Vagina (tissue), 2 donors: ENCODE results near the gene FAXDC2. TPM values are rescaled to one million over a fixed set of nuclear protein-coding genes. Genes with fewer than 3 reads are reported as not detected.

Experiments
- DNase-seq, 2 donors: peaks; one replicate each; pipeline ENCODE4 v3.0.0-alpha.2; 2017; ENCODE audit errors: extremely low spot score in 2 of 2
- H3K27ac ChIP-seq: fragments of 200-600 bp; sonication (generic); one replicate; pipeline ENCODE4 v1.5.1; 2019
- H3K27me3 ChIP-seq: fragments of 200-600 bp; sonication (generic); one replicate; pipeline ENCODE4 v1.5.1; 2019
- H3K36me3 ChIP-seq, 2 donors: fragments of 200-600 bp; sonication (generic); one replicate each; pipeline ENCODE4 v1.5.1; 2017 to 2019
- H3K4me1 ChIP-seq: fragments of 200-600 bp; sonication (generic); one replicate; pipeline ENCODE4 v1.5.1; 2019
- H3K4me3 ChIP-seq, 2 donors: fragments of 200-600 bp; sonication (generic); 1 replicate in 1 of 2; 2 replicates in 1 of 2; pipeline ENCODE4 v1.5.1; 2016 to 2019
- H3K9me3 ChIP-seq: fragments of 200-600 bp; sonication (generic); one replicate; pipeline ENCODE4 v1.5.1; 2019
- CTCF ChIP-seq, 3 experiments: fragments of 450-650 bp in 2 of 3; fragments of 200-600 bp in 1 of 3; sonication (generic) in 1 of 3; IDR thresholded peaks; one replicate each; pipeline ENCODE4 v1.5.1; 2017 to 2019; ENCODE audit warnings: antibody characterized with exemption in 3 of 3, mild to moderate bottlenecking in 2 of 3, moderate library complexity in 2 of 3
- POLR2A ChIP-seq, 2 donors: fragments of 450-650 bp; IDR thresholded peaks; one replicate each; pipeline ENCODE4 v1.6.1; 2017; ENCODE audit warnings: antibody characterized with exemption in 2 of 2, mild to moderate bottlenecking in 2 of 2, moderate library complexity in 2 of 2
- POLR2AphosphoS5 ChIP-seq, 2 donors: sonication (generic); formaldehyde crosslinking; IDR thresholded peaks; one replicate each; pipeline ENCODE4 v1.9.0; 2017; ENCODE audit warnings: antibody characterized with exemption in 2 of 2, mild to moderate bottlenecking in 2 of 2, low read depth in 1 of 2; ENCODE audit not compliant: insufficient read depth in 1 of 2
- intact Hi-C: fragments of 100-400 bp; cut with DNase I; formaldehyde crosslinking; loops from one replicate; pipeline ENCODE4 v1.15.1; 2023
- total RNA-seq: library from RNA; depleted of rRNA; stranded (reverse); fragments of >200 nt; gene quantifications from one replicate; pipeline ENCODE4 v1.2.3, GENCODE V29; 2016

Gene FAXDC2
- total RNA-seq, 1 donor from 2014 or later, result 35.4 TPM

DNA sequence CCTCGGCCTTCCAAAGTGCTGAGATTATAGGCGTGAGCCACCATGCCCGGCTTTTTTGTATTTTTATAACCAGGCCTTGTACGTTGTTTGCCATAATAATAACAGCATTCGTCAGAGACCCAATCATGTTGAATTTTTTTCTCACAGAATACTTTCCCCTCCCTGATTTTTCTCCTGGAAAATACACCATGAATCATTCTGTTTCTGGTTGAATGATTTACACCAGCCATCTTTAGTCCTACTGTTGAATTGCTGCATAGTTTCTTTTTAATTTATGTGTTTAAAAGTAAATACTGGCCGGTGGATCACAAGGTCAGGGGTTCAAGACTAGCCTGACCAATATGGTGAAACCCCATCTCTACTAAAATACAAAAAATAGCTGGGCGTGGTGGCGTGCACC, 11.5 kb upstream of the FAXDC2 start:
- no peak overlapping the region for H3K4me3 ChIP-seq
- TF ChIP-seq CTCF (IDR thresholded peaks at IDR 0.05) (no peak), POLR2AphosphoS5 (IDR thresholded peaks at IDR 0.05; ENCODE audit: insufficient read depth in 1 of 2, low read depth in 1 of 2) (no peak), POLR2A (IDR thresholded peaks at IDR 0.05) (no peak)
- peaks cover 0 to 21% of the 10 kb centered on the region in 2 donors for H3K36me3 ChIP-seq
- DNase-seq, result no peak
- intact Hi-C loops, result no loop called here
- no peak overlapping the region for H3K27ac ChIP-seq
- peaks cover 44% of the 10 kb centered on the region for H3K4me1 ChIP-seq
- H3K27me3 ChIP-seq, result no peaks in the 10 kb centered on the region
- H3K9me3 ChIP-seq, result no peaks in the 10 kb centered on the region

DNA sequence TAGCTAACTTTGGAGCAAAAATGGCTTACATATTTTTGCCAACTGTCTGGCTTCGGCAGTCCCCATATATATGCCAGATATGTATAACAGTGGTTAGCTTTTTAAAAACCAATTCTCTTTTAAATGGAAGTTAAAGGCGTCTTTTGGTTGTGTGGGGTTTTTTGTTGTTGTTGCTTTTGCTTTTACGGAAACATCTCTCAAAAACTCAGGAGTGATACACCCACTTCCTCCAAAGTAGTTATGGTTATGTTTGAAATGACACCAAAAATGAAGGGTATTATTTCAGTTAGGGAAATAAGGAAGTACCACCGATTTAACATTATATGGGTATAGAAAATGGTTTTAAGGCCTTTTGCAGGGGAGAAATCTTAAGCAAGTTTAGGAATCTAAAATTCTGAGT, 10.4 kb upstream of the FAXDC2 start:
- Histone ChIP-seq H3K9me3 (no peaks in the 10 kb centered on the region), H3K4me1 (peaks cover 50% of the 10 kb centered on the region), H3K27me3 (no peaks in the 10 kb centered on the region), H3K4me3 (peak overlapping the region; percentile 79 to 86), H3K36me3 (peaks cover 0 to 14% of the 10 kb centered on the region in 2 donors), H3K27ac (peak overlapping the region; percentile 98)
- no peak for DNase-seq
- intact Hi-C loops, result no loop called here
- TF ChIP-seq POLR2A (IDR thresholded peaks at IDR 0.05), result no peak
- TF ChIP-seq POLR2AphosphoS5 (IDR thresholded peaks at IDR 0.05; ENCODE audit: insufficient read depth in 1 of 2, low read depth in 1 of 2), result no peak
- TF ChIP-seq CTCF (IDR thresholded peaks at IDR 0.05), result no peak

- TF ChIP-seq CTCF (IDR thresholded peaks at IDR 0.05) (no peak), POLR2A (IDR thresholded peaks at IDR 0.05) (no peak), POLR2AphosphoS5 (IDR thresholded peaks at IDR 0.05; ENCODE audit: insufficient read depth in 1 of 2, low read depth in 1 of 2) (no peak)
- Histone ChIP-seq H3K27me3 (no peaks in the 10 kb centered on the region), H3K4me3 (peak overlapping the region; percentile 79 to 86), H3K4me1 (peaks cover 50% of the 10 kb centered on the region), H3K9me3 (no peaks in the 10 kb centered on the region), H3K27ac (peak overlapping the region; percentile 98), H3K36me3 (peaks cover 0 to 7% of the 10 kb centered on the region in 2 donors)
- intact Hi-C loops, result no loop called here
- no peak for DNase-seq
Observed at GRCh38 chr5:154860123-154860522, 9.7 kb upstream of the FAXDC2 start.

GRCh38 chr5:154858972-154859871, 8.8 kb upstream of the FAXDC2 start:
- no peaks in the 10 kb centered on the region for H3K27me3 ChIP-seq
- peak overlapping the region; percentile 79 to 86 for H3K4me3 ChIP-seq
- intact Hi-C loops, result no loop called here
- no peaks in the 10 kb centered on the region for H3K36me3 ChIP-seq
- H3K27ac ChIP-seq, result peak overlapping the region; percentile 98
- DNase-seq, result no peak
- H3K9me3 ChIP-seq, result no peaks in the 10 kb centered on the region
- TF ChIP-seq POLR2A (IDR thresholded peaks at IDR 0.05) (no peak), POLR2AphosphoS5 (IDR thresholded peaks at IDR 0.05; ENCODE audit: insufficient read depth in 1 of 2, low read depth in 1 of 2) (no peak), CTCF (IDR thresholded peaks at IDR 0.05) (no peak)
- H3K4me1 ChIP-seq, result peaks cover 50% of the 10 kb centered on the region
